ENCODE results near the gene SNX21. TPM values are rescaled to one million over a fixed set of nuclear protein-coding genes. Genes with fewer than 3 reads are reported as not detected.

The SNX21 gene
- total RNA-seq, 3 donors from 2014 or later (not counting 1 experiment from before 2014, with no cell fraction given): 0.99 to 1.7 (median 1.2) TPM

- H3K27me3 Mint-ChIP-seq (ENCODE audit: low read depth in 2 of 2): no peaks in the 10 kb centered on the region
- DNase-seq (no peak), ATAC-seq (no peak)
- 90% methylated on average over 7 of the region's 7 CpGs for WGBS (ENCODE audit: insufficient coverage)
- H3K27ac Mint-ChIP-seq: no peak overlapping the region
- Histone ChIP-seq H3K27ac (ENCODE audit: low read length) (no peak overlapping the region), H3K4me1 (ENCODE audit: control insufficient read depth, insufficient read depth, low read length) (peaks cover 10% of the 10 kb centered on the region), H3K36me3 (ENCODE audit: control insufficient read depth, insufficient read depth, low read length) (peaks cover 55% of the 10 kb centered on the region), H3K9me3 (ENCODE audit: control insufficient read depth, insufficient read depth, low read length) (no peaks in the 10 kb centered on the region), H3K27me3 (ENCODE audit: control insufficient read depth, insufficient read depth, low read length) (no peaks in the 10 kb centered on the region), H3K4me3 (ENCODE audit: low read length) (no peak overlapping the region)
- H3K4me1 Mint-ChIP-seq: peaks cover 11 to 15% of the 10 kb centered on the region in 2 donors
- no peak overlapping the region for H3K4me3 Mint-ChIP-seq
- H3K36me3 Mint-ChIP-seq: peaks cover 22% of the 10 kb centered on the region
- intact Hi-C loops (cut with micrococcal nuclease): no loop called here
- TF ChIP-seq CTCF (IDR thresholded peaks at IDR 0.05): no peak
- H3K9me3 Mint-ChIP-seq: no peaks in the 10 kb centered on the region
These were observed 31.7 kb upstream of the SNX21 start for GRCh38 chr20:45801851-45802250.

GRCh38 chr20:45810191-45810970, 23.2 kb upstream of the SNX21 start:
- H3K4me1 ChIP-seq (ENCODE audit: control insufficient read depth, insufficient read depth, low read length): peaks cover 17% of the 10 kb centered on the region
- no peaks in the 10 kb centered on the region for H3K27me3 Mint-ChIP-seq (ENCODE audit: low read depth in 2 of 2)
- WGBS (ENCODE audit: insufficient coverage): 84% methylated on average over 4 of the region's 8 CpGs
- no peak for ATAC-seq
- no peak overlapping the region for H3K27ac ChIP-seq (ENCODE audit: low read length)
- H3K4me1 Mint-ChIP-seq: peaks cover 16% of the 10 kb centered on the region in 2 donors
- intact Hi-C loops (cut with micrococcal nuclease): loop anchor here (5.0 kb wide), 1 partner anchor 162 kb away; the partner anchor contains the start of gene ZNF335
- H3K36me3 ChIP-seq (ENCODE audit: control insufficient read depth, insufficient read depth, low read length): peaks cover 42% of the 10 kb centered on the region
- no peak for DNase-seq
- H3K4me3 Mint-ChIP-seq: no peak overlapping the region
- H3K4me3 ChIP-seq (ENCODE audit: low read length): no peak overlapping the region
- no peaks in the 10 kb centered on the region for H3K9me3 ChIP-seq (ENCODE audit: control insufficient read depth, insufficient read depth, low read length)
- peak overlapping the region in 1 of 2 donors; percentile 58 for H3K27ac Mint-ChIP-seq
- H3K9me3 Mint-ChIP-seq: no peaks in the 10 kb centered on the region
- H3K27me3 ChIP-seq (ENCODE audit: control insufficient read depth, insufficient read depth, low read length): no peaks in the 10 kb centered on the region
- H3K36me3 Mint-ChIP-seq: peaks cover 9% of the 10 kb centered on the region
- no peak for TF ChIP-seq CTCF (IDR thresholded peaks at IDR 0.05)

- DNase-seq (peak; percentile 93 to 97), ATAC-seq (peak; percentile 99 to 100 (median 99))
- Histone ChIP-seq H3K4me3 (ENCODE audit: low read length) (peak within 1 kb of the TSS; percentile 51), H3K36me3 (ENCODE audit: control insufficient read depth, insufficient read depth, low read length) (peaks cover 29% of the 10 kb centered on the region), H3K4me1 (ENCODE audit: control insufficient read depth, insufficient read depth, low read length) (peaks cover 17% of the 10 kb centered on the region), H3K9me3 (ENCODE audit: control insufficient read depth, insufficient read depth, low read length) (no peaks in the 10 kb centered on the region), H3K27ac (ENCODE audit: low read length) (no peak within 1 kb of the TSS), H3K27me3 (ENCODE audit: control insufficient read depth, insufficient read depth, low read length) (no peaks in the 10 kb centered on the region)
- Mint-ChIP-seq H3K4me3 (peak within 1 kb of the TSS; percentile 87), H3K36me3 (no peaks in the 10 kb centered on the region), H3K27ac (peak within 1 kb of the TSS; percentile 68), H3K27me3 (ENCODE audit: low read depth in 2 of 2) (no peaks in the 10 kb centered on the region), H3K9me3 (no peaks in the 10 kb centered on the region), H3K4me1 (peaks cover 16% of the 10 kb centered on the region in 2 donors)
- WGBS (ENCODE audit: insufficient coverage): 3% methylated on average over 65 of the region's 65 CpGs
- intact Hi-C loops (cut with micrococcal nuclease): loop anchor here (1.0 to 5.0 kb wide), 4 partner anchors 21 to 160 kb away; partner anchors contain the start of genes ACOT8, DNTTIP1, WFDC3 and ZNF335
- no peak for TF ChIP-seq CTCF (IDR thresholded peaks at IDR 0.05)
These were observed 21.2 kb upstream of the SNX21 start, which contains the start of gene UBE2C for GRCh38 chr20:45812157-45813005. Gene UBE2C, plus strand, starts transcription at chr20:45812644. Its CDS starts 52 bp downstream, at chr20:45812696.

Data from natural killer cell (primary cell).